Measurements from ENCODE around the gene PHLDA1. TPM values are rescaled to one million over a fixed set of nuclear protein-coding genes. Genes with fewer than 3 reads are reported as not detected.
A peak's percentile ranks its signal among the peaks of the same experiment; 100 is the strongest.

Gene PHLDA1
- total RNA-seq (2014; rRNA removed) (181 and 218 TPM in 2 replicates), Bru-seq, nascent RNA (percentile 100 among the genes with signal in this experiment), BruChase-seq, experiment 1, labeled RNA remaining after a 6-hour chase (percentile 100 among the genes with signal in this experiment), BruChase-seq, experiment 2, labeled RNA remaining after a 2-hour chase (percentile 100 among the genes with signal in this experiment)
- long read RNA-seq, full-length matches to known transcripts: 945 of 1,194 reads
- long read RNA-seq, partial matches to known transcripts: 0 of 1,194 reads
- long read RNA-seq, other reads (novel, unspliced or antisense): 249 of 1,194 reads

DNA sequence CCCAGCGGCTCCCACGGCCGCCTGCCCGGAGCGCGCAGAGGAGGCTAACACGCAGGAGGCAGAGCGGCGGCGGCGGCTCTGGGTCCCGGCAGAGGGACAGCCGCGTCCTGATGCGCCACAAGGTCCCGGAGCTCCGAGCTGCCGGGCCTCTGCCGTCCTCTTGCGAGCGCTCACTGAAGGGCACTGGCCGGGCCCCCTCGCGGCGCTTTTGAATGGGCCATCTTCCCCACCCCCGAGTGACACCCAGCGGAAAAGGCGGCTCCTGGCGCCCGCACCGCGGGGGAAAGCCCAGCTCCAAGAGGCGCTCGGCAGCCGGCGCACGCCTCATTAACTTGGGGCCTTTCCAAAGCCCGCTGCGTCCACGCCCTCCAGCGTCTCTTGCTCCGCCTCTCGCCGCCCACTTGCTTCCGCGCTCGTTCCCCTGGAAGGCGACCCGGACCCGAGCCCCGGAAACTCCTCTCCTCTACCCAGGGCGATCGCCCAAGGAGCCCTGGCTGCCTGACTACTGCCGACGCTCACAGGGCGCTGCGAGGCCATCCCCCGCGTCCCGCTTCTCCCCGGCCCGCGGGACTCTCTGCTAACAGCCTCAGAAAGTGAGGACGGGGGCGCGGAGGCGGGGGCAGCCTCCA lies at the start of gene PHLDA1:
Gene PHLDA1 (minus strand): TSS at position 363 of the 629 bp plus-strand sequence.
- peaks cover 36% of the 10 kb centered on the region for H3K36me3 ChIP-seq (ENCODE audit: low read depth, low read length)
- intact Hi-C loops (cut with micrococcal nuclease): loop anchor here (10.0 kb wide), 1 partner anchor 553 kb away; no protein-coding TSS in a partner anchor
- no peaks in the 10 kb centered on the region for H3K27me3 ChIP-seq (ENCODE audit: low read length)
- ChIA-PET CTCF (interaction anchor here (0.6 to 1.0 kb wide), 6 partner anchors 169 to 520 kb away, joined by 3 to 4 read pairs (median 3); partner anchors contain the start of gene KRR1), POLR2A (ENCODE audit: unreplicated experiment) (interaction anchor here (0.5 to 2.2 kb wide), 24 partner anchors 8 to 555 kb away, joined by 3 to 21 read pairs (median 4); no protein-coding TSS in a partner anchor)
- H2AFZ ChIP-seq (ENCODE audit: low read length): peak within 1 kb of the TSS; percentile 59
- DNase-seq (peak; percentile 98), ATAC-seq (peak; percentile 75)
- H4K20me1 ChIP-seq (ENCODE audit: low read length): peaks cover 36% of the 10 kb centered on the region
- no TSS peak for BruUV-seq (replicated peaks)
- no peak for TF ChIP-seq EZH2phosphoT487 (IDR thresholded peaks at IDR 0.05; ENCODE audit: borderline replicate concordance, low read length)
- peak; percentile 34; the same call in 1 of the 2 replicates for TF ChIP-seq CTCF (conservative IDR thresholded peaks at IDR 0.05; ENCODE audit: low read depth, low read length)
- no peak for TF ChIP-seq EZH2 (IDR thresholded peaks at IDR 0.05; ENCODE audit: low read length, unreplicated experiment)
- H3K79me2 ChIP-seq (ENCODE audit: low read length): peaks cover 98% of the 10 kb centered on the region
- H3F3A ChIP-seq (ENCODE audit: low read length, unreplicated experiment): peaks cover 32% of the 10 kb centered on the region
- H3K9me2 ChIP-seq (replicated peaks; ENCODE audit: low read length): no peaks in the 10 kb centered on the region
- peak within 1 kb of the TSS; percentile 93 for H3K4me2 ChIP-seq (ENCODE audit: low read length)
- peaks cover 34% of the 10 kb centered on the region for H3K4me1 ChIP-seq (ENCODE audit: insufficient read depth, low read length)
- no peaks in the 10 kb centered on the region for H3K9me3 ChIP-seq (ENCODE audit: low read length)
- H3K9ac ChIP-seq (ENCODE audit: low read length): peak within 1 kb of the TSS; percentile 98
- peak within 1 kb of the TSS; percentile 97 for H3K4me3 ChIP-seq (ENCODE audit: low read length)
- H3K27ac ChIP-seq (ENCODE audit: low read length): peak within 1 kb of the TSS; percentile 94

DNA sequence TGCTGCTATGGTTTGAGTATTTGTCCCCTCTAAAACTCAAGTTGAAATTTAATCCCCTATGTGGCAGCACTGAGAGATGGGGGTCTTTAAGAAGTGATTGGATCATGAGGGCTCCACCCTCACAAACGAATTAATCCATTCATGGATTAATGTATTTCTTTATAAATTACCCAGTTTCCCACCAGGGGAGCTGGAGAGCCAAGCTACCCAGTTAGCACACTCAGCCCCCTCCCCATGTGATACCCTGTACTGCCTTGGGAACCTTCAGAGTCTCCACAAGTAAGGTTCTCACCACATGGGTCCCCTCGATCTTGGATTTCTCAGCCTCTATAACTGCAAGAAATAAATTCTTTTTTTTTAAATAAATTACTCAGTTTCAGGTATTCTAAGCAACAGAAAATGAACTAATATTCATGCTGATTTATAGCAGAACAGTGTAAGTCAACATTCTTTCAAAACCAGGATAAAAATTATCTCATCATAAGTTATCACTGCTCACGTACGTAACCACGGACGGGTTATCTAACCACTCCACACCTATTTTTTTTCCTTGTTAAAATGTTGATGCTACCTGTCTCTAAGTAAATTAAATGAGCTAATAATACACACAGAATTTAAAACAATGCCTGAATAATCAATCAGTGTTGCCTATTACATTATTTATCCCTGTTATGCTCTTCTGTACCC lies 49.3 kb upstream of the PHLDA1 start:
- H3K36me3 ChIP-seq (ENCODE audit: low read depth, low read length): peaks cover 48% of the 10 kb centered on the region
- no peak overlapping the region for H2AFZ ChIP-seq (ENCODE audit: low read length)
- no TSS peak for BruUV-seq (replicated peaks)

More for the DNA sequence above, 49.3 kb upstream of the PHLDA1 start:
- H3K9ac ChIP-seq (ENCODE audit: low read length): no peak overlapping the region
- peaks cover 73% of the 10 kb centered on the region for H4K20me1 ChIP-seq (ENCODE audit: low read length)
- ChIA-PET CTCF (interaction anchor here (1.0 kb wide), 1 partner anchor 375 kb away, joined by 3 read pairs; no protein-coding TSS in a partner anchor), POLR2A (ENCODE audit: unreplicated experiment) (interaction anchor here (0.6 to 1.0 kb wide), 2 partner anchors 49 to 65 kb away, joined by 3 to 7 read pairs; partner anchors contain the start of gene PHLDA1)
- H3K4me1 ChIP-seq (ENCODE audit: insufficient read depth, low read length): peaks cover 29% of the 10 kb centered on the region
- DNase-seq (peak; percentile 13), ATAC-seq (no peak)
- peaks cover 85% of the 10 kb centered on the region for H3K79me2 ChIP-seq (ENCODE audit: low read length)
- TF ChIP-seq EZH2phosphoT487 (IDR thresholded peaks at IDR 0.05; ENCODE audit: borderline replicate concordance, low read length) (no peak), CTCF (conservative IDR thresholded peaks at IDR 0.05; ENCODE audit: low read depth, low read length) (peak; percentile 45), EZH2 (IDR thresholded peaks at IDR 0.05; ENCODE audit: low read length, unreplicated experiment) (no peak)
- H3K9me3 ChIP-seq (ENCODE audit: low read length): no peaks in the 10 kb centered on the region
- H3K27me3 ChIP-seq (ENCODE audit: low read length): no peaks in the 10 kb centered on the region
- H3F3A ChIP-seq (ENCODE audit: low read length, unreplicated experiment): no peaks in the 10 kb centered on the region
- H3K4me3 ChIP-seq (ENCODE audit: low read length): peak overlapping the region; percentile 93; the same call in 1 of the 2 replicates
- intact Hi-C loops (cut with micrococcal nuclease): loop anchor here (5.0 to 10.0 kb wide), 3 partner anchors 44 to 376 kb away; no protein-coding TSS in a partner anchor
- no peak overlapping the region for H3K27ac ChIP-seq (ENCODE audit: low read length)
- H3K4me2 ChIP-seq (ENCODE audit: low read length): peak overlapping the region; percentile 83; the same call in 1 of the 2 replicates
- no peaks in the 10 kb centered on the region for H3K9me2 ChIP-seq (replicated peaks; ENCODE audit: low read length)

Measured in PC-3 (cell line).